IMR-90 (cell line): ENCODE measurements around the gene COPZ2. TPM values are rescaled to one million over a fixed set of nuclear protein-coding genes. Genes with fewer than 3 reads are reported as not detected.

Experiments used
- ATAC-seq: fragments of 200-7000 bp; cut with Tn5 transposase; 2 replicates; pipeline ENCODE4 v1.9.1; 2020; ENCODE audit warnings: low read depth, mild to moderate bottlenecking, moderate library complexity
- BruUV-seq: library from RNA; stranded (reverse); fragments of 400-500 nt; replicated peaks from 2 replicates; lab custom pipeline; 2021; lab: Mats Ljungman, UMichigan
- CTCF ChIA-PET: fragments of 300-600 bp; formaldehyde crosslinking; extraction: SDS; loops from one replicate; lab custom pipeline; 2021; ENCODE audit warnings: antibody characterized with exemption; lab: Yijun Ruan, JAX
- POLR2A ChIA-PET: fragments of 300-600 bp; sonication (Branson Sonifier 250); formaldehyde crosslinking; loops from one replicate; lab custom pipeline; 2022; ENCODE audit warnings: antibody characterized with exemption; ENCODE audit not compliant: unreplicated experiment; lab: Charles Lee
- DNase-seq: peaks from one replicate; pipeline ENCODE4 v3.0.0; 2013
- H2AFZ ChIP-seq: replicated peaks from 2 replicates; pipeline ENCODE3; 2013; ENCODE audit warnings: low read length, mild to moderate bottlenecking; ENCODE audit not compliant: poor library complexity
- H2AK5ac ChIP-seq: 2 replicates; pipeline ENCODE4 v1.6.1; 2013; ENCODE audit warnings: low read depth, low read length, inconsistent platforms
- H2AK9ac ChIP-seq: replicated peaks from 2 replicates; pipeline ENCODE3; 2013; ENCODE audit warnings: mild to moderate bottlenecking, low read depth, low read length, moderate library complexity; ENCODE audit not compliant: poor library complexity
- H2BK120ac ChIP-seq: 2 replicates; pipeline ENCODE4 v1.6.1; 2013; ENCODE audit warnings: low read depth, low read length, inconsistent platforms
- H2BK15ac ChIP-seq: 3 replicates; pipeline ENCODE4 v1.6.1; 2013; ENCODE audit warnings: low read depth, low read length, inconsistent platforms
- H2BK20ac ChIP-seq: 2 replicates; pipeline ENCODE4 v1.6.1; 2013; ENCODE audit warnings: low read depth, mild to moderate bottlenecking, inconsistent platforms, low read length, moderate library complexity
- H2BK5ac ChIP-seq: 2 replicates; pipeline ENCODE4 v1.6.1; 2013; ENCODE audit warnings: mild to moderate bottlenecking, low read depth, low read length, inconsistent platforms; ENCODE audit not compliant: poor library complexity, severe bottlenecking
- H3K14ac ChIP-seq: replicated peaks from 2 replicates; pipeline ENCODE4 v1.6.1; 2013; ENCODE audit warnings: low read depth, low read length, inconsistent platforms
- H3K18ac ChIP-seq: 2 replicates; pipeline ENCODE4 v1.6.1; 2013; ENCODE audit warnings: low read depth, low read length, control low read depth
- H3K23ac ChIP-seq: 2 replicates; pipeline ENCODE4 v1.6.1; 2013; ENCODE audit warnings: low read depth, low read length, inconsistent platforms
- H3K27ac ChIP-seq: 2 replicates; pipeline ENCODE4 v1.5.1; 2013; ENCODE audit warnings: mild to moderate bottlenecking, control low read depth, low read length; ENCODE audit not compliant: insufficient read depth
- H3K27me3 ChIP-seq: 2 replicates; pipeline ENCODE4 v1.6.1; 2013; ENCODE audit warnings: low read length; ENCODE audit not compliant: control insufficient read depth, insufficient read depth
- H3K36me3 ChIP-seq: 2 replicates; pipeline ENCODE4 v1.6.1; 2013; ENCODE audit warnings: low read length, mixed read lengths; ENCODE audit not compliant: control insufficient read depth, insufficient read depth
- H3K4ac ChIP-seq: 2 replicates; pipeline ENCODE4 v1.6.1; 2013; ENCODE audit warnings: low read depth, low read length, inconsistent platforms
- H3K4me1 ChIP-seq: 2 replicates; pipeline ENCODE4 v1.6.1; 2013; ENCODE audit warnings: low read length, mixed read lengths; ENCODE audit not compliant: control insufficient read depth, insufficient read depth
- H3K4me2 ChIP-seq: 2 replicates; pipeline ENCODE4 v1.6.1; 2013; ENCODE audit warnings: low read depth, mild to moderate bottlenecking, control low read depth, low read length, moderate library complexity
- H3K4me3 ChIP-seq: 2 replicates; pipeline ENCODE4 v1.5.1; 2013; ENCODE audit warnings: low read depth, mild to moderate bottlenecking, control low read depth, low read length, moderate library complexity; ENCODE audit not compliant: insufficient read depth
- H3K56ac ChIP-seq: 2 replicates; pipeline ENCODE4 v1.6.1; 2013; ENCODE audit warnings: low read length, inconsistent platforms; ENCODE audit not compliant: insufficient read depth; ENCODE audit errors: extremely low read depth
- H3K79me1 ChIP-seq, 2 experiments: 2 replicates each; pipeline ENCODE4 v1.6.1; 2013; ENCODE audit warnings: low read length in 2 of 2, inconsistent platforms in 1 of 2, low read depth in 1 of 2
- H3K9ac ChIP-seq: 2 replicates; pipeline ENCODE4 v1.6.1; 2013; ENCODE audit warnings: low read depth, low read length, control low read depth
- H3K9me1 ChIP-seq: 2 replicates; pipeline ENCODE4 v1.6.1; 2013; ENCODE audit warnings: low read length, inconsistent platforms; ENCODE audit not compliant: insufficient read depth
- H3K9me3 ChIP-seq: 2 replicates; pipeline ENCODE4 v1.6.1; 2013; ENCODE audit warnings: low read length; ENCODE audit not compliant: control insufficient read depth, insufficient read depth
- H4K20me1 ChIP-seq: 2 replicates; pipeline ENCODE4 v1.6.1; 2013; ENCODE audit warnings: low read length, inconsistent platforms; ENCODE audit not compliant: insufficient read depth
- H4K5ac ChIP-seq: 2 replicates; pipeline ENCODE4 v1.6.1; 2013; ENCODE audit warnings: mild to moderate bottlenecking, low read depth, low read length, control low read depth
- H4K8ac ChIP-seq, 2 experiments: 2 replicates each; pipeline ENCODE4 v1.6.1; 2013; ENCODE audit warnings: low read depth in 2 of 2, low read length in 2 of 2, control low read depth in 1 of 2, inconsistent platforms in 1 of 2
- H4K91ac ChIP-seq: 2 replicates; pipeline ENCODE4 v1.6.1; 2013; ENCODE audit warnings: low read depth, low read length, inconsistent platforms; ENCODE audit not compliant: insufficient read depth
- BHLHE40 ChIP-seq: fragments of 150-350 bp; IDR thresholded peaks from 2 replicates; pipeline ENCODE4 v1.6.1; 2016; ENCODE audit warnings: mild to moderate bottlenecking, low read depth, low read length
- CEBPB ChIP-seq: IDR thresholded peaks from 2 replicates; pipeline ENCODE4 v1.6.1; 2012; ENCODE audit warnings: low read depth, low read length, improper control_type of control experiment
- FOS ChIP-seq: fragments of 150-350 bp; IDR thresholded peaks from 2 replicates; pipeline ENCODE4 v1.6.1; 2016; ENCODE audit warnings: low read depth, low read length
- MAZ ChIP-seq: IDR thresholded peaks from 2 replicates; pipeline ENCODE4 v1.6.1; 2012; ENCODE audit warnings: low read depth, mild to moderate bottlenecking, low read length, improper control_type of control experiment, moderate library complexity, borderline replicate concordance
- NFE2L2 ChIP-seq: fragments of 150-350 bp; IDR thresholded peaks from 2 replicates; pipeline ENCODE4 v1.6.1; 2016; ENCODE audit warnings: low read depth, mild to moderate bottlenecking, low read length
- POLR2A ChIP-seq: IDR thresholded peaks from 2 replicates; pipeline ENCODE4 v1.6.1; 2012; ENCODE audit warnings: mild to moderate bottlenecking, low read depth, low read length
- RAD21 ChIP-seq: IDR thresholded peaks from 2 replicates; pipeline ENCODE4 v1.6.1; 2012; ENCODE audit warnings: low read length, improper control_type of control experiment
- RCOR1 ChIP-seq: IDR thresholded peaks from 2 replicates; pipeline ENCODE4 v1.6.1; 2012; ENCODE audit warnings: mild to moderate bottlenecking, low read length, improper control_type of control experiment; ENCODE audit not compliant: insufficient replicate concordance
- RFX5 ChIP-seq: IDR thresholded peaks from 2 replicates; pipeline ENCODE4 v1.8.0; 2012; ENCODE audit warnings: low read depth, mild to moderate bottlenecking, low read length, moderate library complexity
- SMC3 ChIP-seq: fragments of 150-350 bp; IDR thresholded peaks from 2 replicates; pipeline ENCODE4 v1.6.1; 2016; ENCODE audit warnings: low read depth, mild to moderate bottlenecking, antibody characterized with exemption, low read length, moderate library complexity
- WGBS, 2 experiments: methylation state at CpG; one replicate each; pipeline versions ENCODE4 v1.1.5 to v1.1.7; 2013; ENCODE audit warnings: missing lambda C conversion rate in 2 of 2; ENCODE audit not compliant: insufficient read length in 1 of 2; ENCODE audit errors: extremely low coverage in 2 of 2; 5-methylcytosine and 5-hydroxymethylcytosine counted together
- dilution Hi-C: fragments of 300-500 bp; cut with HindIII; formaldehyde crosslinking; loops from one replicate; pipeline ENCODE4 v1.14.3; 2018; ENCODE audit warnings: low sequenced_read_pairs; ENCODE audit not compliant: unreplicated experiment
- in situ Hi-C: fragments of 300-500 bp; cut with MboI; formaldehyde crosslinking; loops from 3 replicates; pipeline ENCODE4 v1.14.3; 2019; ENCODE audit warnings: low sequenced_read_pairs, inconsistent platforms, mixed read lengths
- intact Hi-C: fragments of 100-400 bp; cut with micrococcal nuclease; formaldehyde crosslinking; loops from 2 replicates; pipeline ENCODE4 v1.10.0; 2022
- polyA plus RNA-seq, 3 experiments: library from polyadenylated mRNA; depleted of rRNA; stranded (reverse); fragments of >200 nt; gene quantifications; 2 replicates each; pipeline ENCODE4 v1.2.3, GENCODE V29; 2012; ENCODE audit warnings: low replicate concordance in 1 of 3
- total RNA-seq: library from RNA; depleted of rRNA; stranded (reverse); fragments of >200 nt; gene quantifications from 2 replicates; pipeline ENCODE4 v1.2.3, GENCODE V29; 2012
- TF ChIP-seq, protein P1 (sequence below): fragments of 150-350 bp; IDR thresholded peaks from 2 replicates; pipeline ENCODE4 v1.6.1; 2016; ENCODE audit warnings: low read depth, mild to moderate bottlenecking, low read length, moderate library complexity, borderline replicate concordance
- TF ChIP-seq, protein P2 (sequence below): conservative IDR thresholded peaks from 2 replicates; pipeline ENCODE4 v1.5.1; 2012; ENCODE audit warnings: mild to moderate bottlenecking, low read depth, low read length, improper control_type of control experiment

COPZ2 gene
- total and polyA plus RNA-seq, 2 of the 4 experiments (the other 2 are of a cell fraction) = 41.0 to 86.1 TPM

DNA sequence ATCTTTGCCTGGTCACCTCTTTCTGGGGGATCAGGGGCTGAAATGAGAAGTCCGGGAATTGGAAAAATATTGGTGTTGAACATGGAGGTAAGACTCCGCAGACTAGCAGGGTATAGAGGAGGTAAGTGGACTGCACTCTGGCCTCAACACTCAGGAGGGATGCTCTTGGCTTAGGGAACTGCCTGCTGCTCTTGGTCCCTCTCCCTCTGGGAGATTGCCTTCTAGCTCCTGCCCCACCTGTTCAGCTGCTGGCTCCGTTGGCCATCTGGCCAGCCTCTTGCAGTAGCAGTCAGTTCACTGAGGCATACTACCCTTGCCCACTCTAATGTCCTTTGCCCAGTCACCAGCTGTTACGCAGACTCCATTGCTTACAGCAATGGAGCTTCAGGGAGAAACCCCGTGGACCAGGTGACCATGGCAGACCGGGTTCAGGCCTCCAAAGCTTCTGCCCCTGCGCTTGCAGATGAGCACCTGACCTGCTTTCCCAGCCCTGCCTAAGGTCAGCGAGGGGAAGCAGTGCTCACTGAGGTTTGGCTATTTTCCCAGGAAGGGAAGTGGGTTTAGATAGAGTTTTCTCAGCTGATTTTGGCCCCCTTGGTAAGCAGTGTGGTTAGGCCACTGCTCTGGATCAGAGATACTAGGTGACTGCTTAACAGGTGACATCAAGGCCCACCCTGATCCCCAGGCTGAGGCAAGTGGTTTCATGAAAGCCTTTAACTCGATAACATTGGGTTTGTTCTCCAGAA lies 54.8 kb downstream of the COPZ2 start (continued):
- TF ChIP-seq, protein P1, sequence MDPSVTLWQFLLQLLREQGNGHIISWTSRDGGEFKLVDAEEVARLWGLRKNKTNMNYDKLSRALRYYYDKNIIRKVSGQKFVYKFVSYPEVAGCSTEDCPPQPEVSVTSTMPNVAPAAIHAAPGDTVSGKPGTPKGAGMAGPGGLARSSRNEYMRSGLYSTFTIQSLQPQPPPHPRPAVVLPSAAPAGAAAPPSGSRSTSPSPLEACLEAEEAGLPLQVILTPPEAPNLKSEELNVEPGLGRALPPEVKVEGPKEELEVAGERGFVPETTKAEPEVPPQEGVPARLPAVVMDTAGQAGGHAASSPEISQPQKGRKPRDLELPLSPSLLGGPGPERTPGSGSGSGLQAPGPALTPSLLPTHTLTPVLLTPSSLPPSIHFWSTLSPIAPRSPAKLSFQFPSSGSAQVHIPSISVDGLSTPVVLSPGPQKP = no peak

DNA sequence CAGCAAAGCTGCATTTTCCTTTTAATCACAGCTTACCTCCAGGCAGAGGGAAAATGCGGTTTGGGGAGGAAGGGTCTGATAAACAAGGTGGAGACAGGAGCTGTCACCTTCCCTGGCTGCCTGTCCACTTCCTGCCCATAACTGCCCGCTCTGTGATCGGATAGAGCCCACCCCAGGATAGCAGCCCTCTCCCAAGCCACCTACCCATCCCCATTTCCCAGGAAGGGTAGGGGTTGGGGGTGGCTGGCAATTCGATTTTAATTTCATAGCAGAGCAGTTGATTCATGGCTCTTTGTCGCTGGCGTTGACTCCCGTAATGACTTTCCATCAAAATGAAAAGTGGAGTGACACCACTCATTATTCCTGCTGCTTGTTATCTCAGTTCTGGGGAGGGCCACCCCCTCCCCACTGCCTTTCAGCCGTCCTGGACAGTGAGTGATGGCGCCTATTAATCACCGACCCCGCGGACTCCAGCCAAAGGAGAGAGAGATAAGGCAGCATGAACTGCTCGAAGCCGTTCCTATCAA lies 55.4 kb downstream of the COPZ2 start:
- no peak overlapping the region for H3K4ac ChIP-seq
- no TSS peak for BruUV-seq
- TF ChIP-seq MAZ (no peak), NFE2L2 (no peak), RAD21 (no peak), SMC3 (no peak), BHLHE40 (no peak), FOS (no peak), RFX5 (no peak), RCOR1 (no peak), CEBPB (no peak), POLR2A (no peak)
- TF ChIP-seq, protein P2, sequence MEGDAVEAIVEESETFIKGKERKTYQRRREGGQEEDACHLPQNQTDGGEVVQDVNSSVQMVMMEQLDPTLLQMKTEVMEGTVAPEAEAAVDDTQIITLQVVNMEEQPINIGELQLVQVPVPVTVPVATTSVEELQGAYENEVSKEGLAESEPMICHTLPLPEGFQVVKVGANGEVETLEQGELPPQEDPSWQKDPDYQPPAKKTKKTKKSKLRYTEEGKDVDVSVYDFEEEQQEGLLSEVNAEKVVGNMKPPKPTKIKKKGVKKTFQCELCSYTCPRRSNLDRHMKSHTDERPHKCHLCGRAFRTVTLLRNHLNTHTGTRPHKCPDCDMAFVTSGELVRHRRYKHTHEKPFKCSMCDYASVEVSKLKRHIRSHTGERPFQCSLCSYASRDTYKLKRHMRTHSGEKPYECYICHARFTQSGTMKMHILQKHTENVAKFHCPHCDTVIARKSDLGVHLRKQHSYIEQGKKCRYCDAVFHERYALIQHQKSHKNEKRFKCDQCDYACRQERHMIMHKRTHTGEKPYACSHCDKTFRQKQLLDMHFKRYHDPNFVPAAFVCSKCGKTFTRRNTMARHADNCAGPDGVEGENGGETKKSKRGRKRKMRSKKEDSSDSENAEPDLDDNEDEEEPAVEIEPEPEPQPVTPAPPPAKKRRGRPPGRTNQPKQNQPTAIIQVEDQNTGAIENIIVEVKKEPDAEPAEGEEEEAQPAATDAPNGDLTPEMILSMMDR = no peak
- no peak overlapping the region for H2BK15ac ChIP-seq
- no peaks in the 10 kb centered on the region for H3K9me3 ChIP-seq
- H3K4me2 ChIP-seq = no peak overlapping the region
- H3K79me1 ChIP-seq = peaks cover 4 to 6% of the 10 kb centered on the region in 2 experiments; a peak in 2 of 4 replicates
- peaks cover 50% of the 10 kb centered on the region for H3K36me3 ChIP-seq
- no peak overlapping the region for H2AK5ac ChIP-seq
- ATAC-seq (no peak), DNase-seq (no peak)
- H3K27me3 ChIP-seq = no peaks in the 10 kb centered on the region
- H2BK120ac ChIP-seq = no peak overlapping the region
- H3K9ac ChIP-seq = no peak overlapping the region
- H3K27ac ChIP-seq = no peak overlapping the region
- no peak overlapping the region for H2AK9ac ChIP-seq
- intact Hi-C loops (no loop called here), dilution Hi-C loops (no loop called here), in situ Hi-C loops (loop anchor here (5.0 kb wide), 1 partner anchor 35 kb away; no protein-coding TSS in a partner anchor)
- H3K18ac ChIP-seq = no peak overlapping the region
- H3K4me3 ChIP-seq = no peak overlapping the region
- no peaks in the 10 kb centered on the region for H3K9me1 ChIP-seq
- CTCF ChIA-PET = no interaction called here
- H3K56ac ChIP-seq = no peak overlapping the region
- H4K91ac ChIP-seq = no peak overlapping the region
- no peaks in the 10 kb centered on the region; the same call in 1 of the 2 replicates for H4K20me1 ChIP-seq
- H4K8ac ChIP-seq = no peak overlapping the region
- no peak overlapping the region for H2BK20ac ChIP-seq
- no peak overlapping the region for H2AFZ ChIP-seq
- WGBS, 2 experiments = no CpG with 5 or more reads among the region's 14 CpGs
- no peak overlapping the region for H3K14ac ChIP-seq
- H3K23ac ChIP-seq = no peak overlapping the region
- no peak overlapping the region for H4K5ac ChIP-seq
- peaks cover under 1% of the 10 kb centered on the region; the same call in 1 of the 2 replicates for H3K4me1 ChIP-seq
- H2BK5ac ChIP-seq = no peak overlapping the region
- POLR2A ChIA-PET = interaction anchor here (0.6 kb wide), 1 partner anchor 44 kb away, joined by 3 read pairs; no protein-coding TSS in a partner anchor
